Amniotic epithelial cell (primary cell): ENCODE data around the gene XRCC1.
"Not testable (repeated sequence)": the region's sequence is repeated elsewhere in the genome, so short reads cannot be mapped to it uniquely, and the experiment has no call there.

Source experiments
- DNase-seq: peaks from one replicate; pipeline ENCODE4 v3.0.0-alpha.2; 2010; ENCODE audit warnings: low read depth

Gene XRCC1

GRCh38 chr19:43600326-43600725, 25.0 kb upstream of the XRCC1 start:
- DNase-seq, result not testable (repeated sequence)

GRCh38 chr19:43599635-43600295, 24.4 kb upstream of the XRCC1 start:
- DNase-seq, result no peak

DNA sequence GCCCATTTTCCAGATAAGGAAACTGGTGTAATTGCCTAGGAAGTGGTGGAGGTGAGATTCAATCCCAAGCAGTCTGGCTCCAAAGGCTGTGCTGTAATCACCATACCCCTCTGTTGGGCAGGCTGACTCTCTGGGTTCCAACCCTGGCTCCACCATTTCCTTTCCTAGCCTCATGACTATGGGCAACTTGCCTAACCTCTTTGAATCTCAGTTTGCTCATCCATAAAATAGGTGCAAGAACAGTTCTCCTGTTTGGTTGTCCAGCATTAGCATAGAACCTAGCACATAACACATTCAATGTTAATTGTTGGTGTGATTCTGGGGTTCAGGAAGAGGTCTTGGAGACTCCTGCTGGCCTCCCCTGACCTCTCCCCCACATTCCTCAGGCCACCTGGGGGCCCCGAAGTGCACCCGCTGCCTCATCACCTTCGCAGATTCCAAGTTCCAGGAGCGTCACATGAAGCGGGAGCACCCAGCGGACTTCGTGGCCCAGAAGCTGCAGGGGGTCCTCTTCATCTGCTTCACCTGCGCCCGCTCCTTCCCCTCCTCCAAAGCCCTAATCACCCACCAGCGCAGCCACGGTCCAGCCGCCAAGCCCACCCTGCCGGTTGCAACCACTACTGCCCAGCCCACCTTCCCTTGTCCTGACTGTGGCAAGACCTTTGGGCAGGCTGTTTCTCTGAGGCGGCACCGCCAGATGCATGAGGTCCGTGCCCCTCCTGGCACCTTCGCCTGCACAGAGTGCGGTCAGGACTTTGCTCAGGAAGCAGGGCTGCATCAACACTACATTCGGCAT, 23.3 kb upstream of the XRCC1 start:
- no peak for DNase-seq

DNA sequence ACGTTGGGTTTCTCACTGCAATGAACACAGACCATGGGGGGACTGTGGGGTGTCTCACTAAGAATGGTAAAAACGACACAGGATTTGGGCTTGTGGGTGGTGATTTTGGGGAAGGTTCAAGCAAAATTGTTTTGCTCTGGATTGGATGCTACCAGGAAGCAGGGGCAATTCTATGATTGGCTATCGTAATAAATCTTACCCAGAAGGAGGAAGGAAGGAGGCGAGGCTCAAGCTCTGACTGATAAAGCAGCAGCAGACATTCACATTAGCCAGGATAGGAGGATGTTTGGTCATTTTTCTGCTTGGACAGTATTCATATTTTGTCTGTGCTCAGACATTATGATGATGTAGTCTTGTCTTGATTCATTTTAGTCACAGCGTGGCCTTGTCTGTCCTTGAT, 22.5 kb upstream of the XRCC1 start:
- no peak for DNase-seq

- DNase-seq, result no peak
These were observed 21.6 kb upstream of the XRCC1 start for GRCh38 chr19:43596842-43597461.

DNA sequence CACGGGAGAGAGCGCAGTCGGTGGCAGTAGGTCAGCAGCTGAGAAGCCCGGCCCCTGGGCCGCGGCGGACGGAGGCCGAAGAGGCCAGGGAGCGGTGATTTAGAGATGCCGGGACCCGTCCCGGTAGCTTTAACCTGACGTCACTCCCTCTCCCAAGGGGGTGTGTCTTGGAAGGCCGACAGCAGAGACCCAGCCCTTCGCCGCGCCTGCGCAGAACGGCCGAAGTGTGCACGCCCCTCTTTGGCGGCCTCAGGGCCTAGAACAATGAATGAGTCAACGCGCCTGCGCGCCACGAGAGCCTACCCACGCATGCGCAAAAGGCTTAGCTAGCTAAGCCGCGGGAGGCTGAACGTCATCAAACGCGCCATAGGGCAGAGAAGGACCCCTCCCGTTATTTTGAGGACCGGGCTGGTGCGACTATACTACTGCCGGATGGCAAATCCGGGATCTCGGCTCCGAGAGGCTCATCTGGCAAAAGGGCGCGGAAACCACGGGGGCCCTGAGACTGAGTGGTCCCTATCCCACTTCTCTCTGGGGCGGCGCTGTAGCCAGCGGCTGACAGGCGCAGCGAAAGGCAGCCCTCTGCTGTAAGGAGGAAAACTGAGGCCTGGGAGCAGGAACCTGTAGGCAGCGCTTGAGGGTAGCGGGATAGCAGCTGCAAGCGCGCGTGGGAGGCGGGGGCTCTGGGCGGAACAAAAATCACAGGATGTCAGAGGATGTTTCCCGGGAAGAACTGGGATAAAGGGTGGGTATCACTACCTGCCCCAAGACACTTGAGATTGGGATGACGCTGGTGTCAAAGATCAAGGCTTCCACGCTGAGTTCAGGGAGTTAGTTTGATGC, 20.9 kb upstream of the XRCC1 start, which contains the start of the genes IRGQ and ZNF576:
IRGQ (minus strand) TSS at position 136 of the 843 bp plus-strand sequence. CDS start 796 bp downstream, outside the sequence.
ZNF576 (plus strand) TSS at position 597 of the 843 bp plus-strand sequence. CDS start 514 bp downstream, outside the sequence.
- DNase-seq, result peak; percentile 98

DNA sequence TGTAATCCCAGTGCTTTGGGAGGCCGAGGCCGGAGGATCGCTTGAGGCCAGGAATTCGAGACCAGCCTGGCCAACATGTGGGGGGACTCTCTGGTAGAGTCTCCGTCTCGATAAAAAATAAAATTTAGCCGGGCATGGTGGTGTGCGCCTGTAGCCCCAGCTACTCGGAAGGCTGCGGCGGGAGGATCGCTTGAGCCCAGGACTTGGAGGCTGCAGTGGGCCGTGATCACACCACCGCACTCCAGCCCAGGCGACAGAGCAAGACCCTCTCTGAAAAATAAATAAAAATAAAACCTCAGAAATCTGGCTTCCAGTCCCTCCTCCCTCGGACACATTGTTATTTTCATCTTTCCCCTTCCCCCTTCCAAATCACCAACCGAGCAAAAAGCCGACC, 20.3 kb upstream of the XRCC1 start:
- DNase-seq, result no peak

- peak; percentile 64 for DNase-seq
These were observed 19.6 kb upstream of the XRCC1 start for GRCh38 chr19:43594710-43595604.

- DNase-seq, result no peak
These were observed 18.9 kb upstream of the XRCC1 start for GRCh38 chr19:43594081-43594697.

GRCh38 chr19:43592800-43593350, 17.5 kb upstream of the XRCC1 start:
- no peak for DNase-seq

GRCh38 chr19:43591904-43592772, 16.8 kb upstream of the XRCC1 start:
- no peak for DNase-seq

DNA sequence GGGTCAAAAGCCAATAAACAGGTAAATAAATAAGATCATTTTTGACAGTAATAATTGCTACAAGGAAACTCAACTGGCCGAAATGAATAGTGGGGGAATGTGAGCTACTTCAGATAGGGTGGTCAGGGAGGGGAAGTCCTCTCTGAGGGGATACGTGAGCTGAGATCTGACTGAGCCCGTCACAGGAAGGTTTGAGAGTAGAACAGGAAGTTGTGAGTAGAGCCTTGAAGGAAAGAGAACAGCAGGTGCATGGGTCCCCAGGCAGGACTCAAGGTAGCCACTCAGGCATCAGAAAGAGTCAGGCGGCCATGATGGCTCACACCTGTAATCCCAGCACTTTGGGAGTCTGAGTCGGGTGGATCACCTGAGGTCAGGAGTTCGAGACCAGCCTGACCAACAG, 14.4 kb upstream of the XRCC1 start:
- no peak for DNase-seq

DNA sequence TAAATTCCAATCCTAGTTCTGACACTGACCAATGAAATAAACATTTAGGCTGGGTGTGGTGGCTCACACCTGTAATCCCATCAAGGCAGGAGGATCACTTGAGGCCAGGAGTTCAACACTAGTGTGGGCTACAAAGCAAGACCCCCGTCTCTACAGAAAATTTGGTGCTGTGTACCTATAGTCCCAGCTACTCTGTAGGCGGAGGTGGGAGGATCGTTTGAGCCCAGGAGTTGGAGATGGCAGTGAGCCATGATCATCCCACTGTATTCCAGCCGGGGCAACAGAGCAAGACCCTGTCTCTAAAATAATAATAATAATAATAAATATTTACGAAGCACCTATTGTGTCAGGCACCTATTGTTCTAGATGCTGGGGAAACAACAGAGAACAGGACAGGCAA, 13.9 kb upstream of the XRCC1 start:
- no peak for DNase-seq

GRCh38 chr19:43587029-43587428, 11.7 kb upstream of the XRCC1 start:
- not testable (repeated sequence) for DNase-seq

DNA sequence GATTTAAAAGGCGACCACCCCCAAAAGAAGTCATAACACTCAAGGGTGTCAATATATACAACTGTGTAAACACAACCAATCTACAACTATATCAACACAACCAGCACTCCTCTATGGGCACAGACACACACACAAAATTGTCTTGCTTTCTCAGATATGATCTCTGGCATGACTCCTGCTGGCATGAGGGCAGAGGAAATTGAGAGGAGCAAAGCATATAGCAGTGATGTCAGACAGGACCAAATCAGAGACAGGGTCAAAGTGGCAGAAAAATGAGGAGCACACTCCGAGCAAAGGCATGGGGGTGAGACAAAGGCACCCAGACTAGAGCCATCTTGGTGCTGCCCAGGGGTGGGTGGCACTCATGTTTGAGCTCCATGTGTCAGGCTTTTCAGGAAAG, 11.0 kb upstream of the XRCC1 start:
- no peak for DNase-seq

GRCh38 chr19:43584484-43584883, 9.2 kb upstream of the XRCC1 start:
- DNase-seq, result no peak

GRCh38 chr19:43582495-43582894, 7.2 kb upstream of the XRCC1 start:
- no peak for DNase-seq

- no peak for DNase-seq
These were observed 6.1 kb upstream of the XRCC1 start for GRCh38 chr19:43581467-43581866.

GRCh38 chr19:43578787-43579186, 3.5 kb upstream of the XRCC1 start:
- DNase-seq, result no peak
